AG04450 (cell line): ENCODE measurements around the gene GAPVD1. TPM values are rescaled to one million over a fixed set of nuclear protein-coding genes. Genes with fewer than 3 reads are reported as not detected.

Experiments
- CTCF ChIA-PET: fragments of 300-600, 350-600 bp; formaldehyde crosslinking; extraction: SDS; loops from one replicate; lab custom pipeline; 2022; ENCODE audit warnings: antibody characterized with exemption, inconsistent platforms; lab: Charles Lee
- POLR2A ChIA-PET: fragments of 350-600 bp; formaldehyde crosslinking; extraction: SDS; loops from one replicate; lab custom pipeline; 2021; ENCODE audit warnings: antibody characterized with exemption, inconsistent platforms; lab: Yijun Ruan, JAX
- DNase-seq: peaks from one replicate; pipeline ENCODE4 v3.0.0-alpha.2; 2011; ENCODE audit warnings: low read depth, low spot score
- H3K27ac ChIP-seq: one replicate; pipeline ENCODE4 v1.5.1; 2012; ENCODE audit warnings: low read depth, low read length, control low read depth
- H3K27me3 ChIP-seq: one replicate; pipeline ENCODE4 v1.6.0; 2012; ENCODE audit warnings: low read length; ENCODE audit not compliant: control insufficient read depth, insufficient read depth
- H3K4me3 ChIP-seq: 2 replicates; pipeline ENCODE4 v1.5.1; 2011; ENCODE audit warnings: mild to moderate bottlenecking, low read depth, low read length, control low read depth
- H3K9me3 ChIP-seq: 2 replicates; pipeline ENCODE4 v1.5.1; 2012; ENCODE audit warnings: low read length; ENCODE audit not compliant: control insufficient read depth, insufficient read depth
- CTCF ChIP-seq: IDR thresholded peaks from 2 replicates; pipeline ENCODE4 v1.5.1; 2011; ENCODE audit warnings: low read depth, low read length, control low read depth, inconsistent platforms
- polyA plus RNA-seq: library from polyadenylated mRNA; depleted of rRNA; stranded (reverse); fragments of >200 nt; gene quantifications from 2 replicates; pipeline ENCODE4 v1.2.3, GENCODE V29; 2011

The GAPVD1 gene
- polyA plus RNA-seq, 1 experiment = 25.8 TPM

- ChIA-PET CTCF (no interaction called here), POLR2A (interaction anchor here (0.6 kb wide), 2 partner anchors 66 to 76 kb away, joined by 3 read pairs; no protein-coding TSS in a partner anchor)
- TF ChIP-seq CTCF = no peak
- H3K27ac ChIP-seq = no peak overlapping the region
- no peaks in the 10 kb centered on the region for H3K9me3 ChIP-seq
- no peak for DNase-seq
- no peak overlapping the region for H3K4me3 ChIP-seq
- H3K27me3 ChIP-seq = no peaks in the 10 kb centered on the region
These were observed 64.2 kb downstream of the GAPVD1 start for GRCh38 chr9:125325826-125326225.

GRCh38 chr9:125329978-125330377 is 68.4 kb downstream of the GAPVD1 start:
- H3K9me3 ChIP-seq = no peaks in the 10 kb centered on the region
- ChIA-PET POLR2A (interaction anchor here (0.6 kb wide), 1 partner anchor 12 kb away, joined by 7 read pairs; no protein-coding TSS in a partner anchor), CTCF (interaction anchor here (1.5 kb wide), 1 partner anchor 74 kb away, joined by 4 read pairs; no protein-coding TSS in a partner anchor)
- H3K27me3 ChIP-seq = no peaks in the 10 kb centered on the region
- no peak overlapping the region for H3K4me3 ChIP-seq
- TF ChIP-seq CTCF = no peak
- no peak for DNase-seq
- H3K27ac ChIP-seq = no peak overlapping the region

- H3K4me3 ChIP-seq = no peak overlapping the region
- CTCF ChIA-PET = no interaction called here
- no peak for DNase-seq
- POLR2A ChIA-PET = interaction anchor here (0.6 kb wide), 1 partner anchor 13 kb away, joined by 7 read pairs; no protein-coding TSS in a partner anchor
- no peak for TF ChIP-seq CTCF
- H3K27ac ChIP-seq = no peak overlapping the region
- no peaks in the 10 kb centered on the region for H3K9me3 ChIP-seq
- H3K27me3 ChIP-seq = no peaks in the 10 kb centered on the region
These were observed 69.0 kb downstream of the GAPVD1 start for GRCh38 chr9:125330587-125330986.

- CTCF ChIA-PET = no interaction called here
- no peak for DNase-seq
- Histone ChIP-seq H3K4me3 (no peak overlapping the region), H3K9me3 (no peaks in the 10 kb centered on the region), H3K27me3 (no peaks in the 10 kb centered on the region), H3K27ac (no peak overlapping the region)
- POLR2A ChIA-PET = no interaction called here
- TF ChIP-seq CTCF = no peak
These were observed 70.9 kb downstream of the GAPVD1 start for GRCh38 chr9:125332527-125332926.

GRCh38 chr9:125337236-125337635 is 75.6 kb downstream of the GAPVD1 start:
- H3K4me3 ChIP-seq = no peak overlapping the region
- no peaks in the 10 kb centered on the region for H3K27me3 ChIP-seq
- no peak for DNase-seq
- ChIA-PET POLR2A (no interaction called here), CTCF (no interaction called here)
- no peak overlapping the region for H3K27ac ChIP-seq
- no peaks in the 10 kb centered on the region for H3K9me3 ChIP-seq
- no peak for TF ChIP-seq CTCF
